IMR-90 (cell line): Measurements from ENCODE around the gene RET.

Source experiments
- CTCF ChIP-seq: conservative IDR thresholded peaks from 2 replicates; pipeline ENCODE4 v1.5.1; 2012; ENCODE audit warnings: mild to moderate bottlenecking, low read depth, low read length, improper control_type of control experiment
- MAZ ChIP-seq: IDR thresholded peaks from 2 replicates; pipeline ENCODE4 v1.6.1; 2012; ENCODE audit warnings: low read depth, mild to moderate bottlenecking, low read length, improper control_type of control experiment, moderate library complexity, borderline replicate concordance
- SMC3 ChIP-seq: fragments of 150-350 bp; IDR thresholded peaks from 2 replicates; pipeline ENCODE4 v1.6.1; 2016; ENCODE audit warnings: low read depth, mild to moderate bottlenecking, antibody characterized with exemption, low read length, moderate library complexity
- TF ChIP-seq, protein P1 (sequence below): fragments of 150-350 bp; IDR thresholded peaks from 2 replicates; pipeline ENCODE4 v1.6.1; 2017; ENCODE audit warnings: mild to moderate bottlenecking, antibody characterized with exemption, low read length, low read depth

DNA sequence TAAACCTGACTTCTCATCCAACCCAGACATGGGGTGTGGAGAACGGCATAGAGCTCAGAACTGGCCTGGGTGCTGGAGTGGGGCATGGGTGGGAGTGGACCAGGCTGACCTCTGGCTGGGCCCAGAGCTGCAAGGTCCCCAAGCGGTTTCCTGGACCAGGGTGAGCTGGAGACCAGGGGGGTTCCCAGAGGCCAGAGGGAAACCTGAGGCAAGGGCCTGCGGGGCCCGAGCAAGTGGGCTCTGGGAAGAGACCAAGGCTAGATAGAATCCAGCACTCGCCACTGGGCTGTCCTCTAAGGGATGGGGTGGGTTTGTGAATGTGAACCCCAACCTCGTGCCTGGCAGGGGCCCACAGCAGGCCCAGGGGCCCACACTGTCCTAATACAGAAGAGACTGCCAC lies 39.4 kb upstream of the RET start:
- no peak for TF ChIP-seq MAZ
- no peak for TF ChIP-seq CTCF
- TF ChIP-seq, protein P1, sequence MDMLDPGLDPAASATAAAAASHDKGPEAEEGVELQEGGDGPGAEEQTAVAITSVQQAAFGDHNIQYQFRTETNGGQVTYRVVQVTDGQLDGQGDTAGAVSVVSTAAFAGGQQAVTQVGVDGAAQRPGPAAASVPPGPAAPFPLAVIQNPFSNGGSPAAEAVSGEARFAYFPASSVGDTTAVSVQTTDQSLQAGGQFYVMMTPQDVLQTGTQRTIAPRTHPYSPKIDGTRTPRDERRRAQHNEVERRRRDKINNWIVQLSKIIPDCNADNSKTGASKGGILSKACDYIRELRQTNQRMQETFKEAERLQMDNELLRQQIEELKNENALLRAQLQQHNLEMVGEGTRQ: no peak
- TF ChIP-seq SMC3: no peak
